KBM-7 (cell line): Measurements from ENCODE around the gene FBXO46.

Source experiments
- DNase-seq: peaks from one replicate; pipeline ENCODE4 v3.0.0-alpha.2; 2015
- in situ Hi-C: fragments of 300-500 bp; cut with MboI; formaldehyde crosslinking; loops from 2 replicates; pipeline ENCODE4 v1.14.3; 2020; ENCODE audit warnings: low sequenced_read_pairs, low pct_unique_long_range_greater_than_20kb, mixed read lengths

Gene FBXO46

GRCh38 chr19:45730368-45731288, at the start of gene FBXO46:
Gene FBXO46 (minus strand): TSS chr19:45730896. CDS start chr19:45713495, 17,401 bp downstream.
- in situ Hi-C loops = no loop called here
- DNase-seq = peak; percentile 99

GRCh38 chr19:45780146-45780447, 49.4 kb upstream of the FBXO46 start:
- DNase-seq = no peak
- in situ Hi-C loops = no loop called here

- in situ Hi-C loops = no loop called here
- peak; percentile 84 for DNase-seq
Observed at GRCh38 chr19:45779231-45780145, 48.8 kb upstream of the FBXO46 start.

- in situ Hi-C loops = no loop called here
- DNase-seq = no peak
Observed at GRCh38 chr19:45778010-45778661, 47.4 kb upstream of the FBXO46 start.

GRCh38 chr19:45777395-45777961, 46.8 kb upstream of the FBXO46 start:
- no peak for DNase-seq
- in situ Hi-C loops = no loop called here

- DNase-seq = no peak
- in situ Hi-C loops = no loop called here
Observed at GRCh38 chr19:45774765-45775164, 44.1 kb upstream of the FBXO46 start.

- in situ Hi-C loops = no loop called here
- no peak for DNase-seq
Observed at GRCh38 chr19:45773384-45773783, 42.7 kb upstream of the FBXO46 start.

- in situ Hi-C loops = no loop called here
- DNase-seq = no peak
Observed at GRCh38 chr19:45772912-45773311, 42.2 kb upstream of the FBXO46 start.

GRCh38 chr19:45772130-45772840, 41.6 kb upstream of the FBXO46 start:
- in situ Hi-C loops = no loop called here
- no peak for DNase-seq

GRCh38 chr19:45771311-45771933, 40.7 kb upstream of the FBXO46 start:
- DNase-seq = no peak
- in situ Hi-C loops = no loop called here

GRCh38 chr19:45770192-45771101, 39.8 kb upstream of the FBXO46 start:
- in situ Hi-C loops = no loop called here
- DNase-seq = peak; percentile 91

GRCh38 chr19:45769821-45770191, 39.1 kb upstream of the FBXO46 start:
- DNase-seq = no peak
- in situ Hi-C loops = no loop called here

GRCh38 chr19:45768984-45769782, 38.5 kb upstream of the FBXO46 start, which contains the start of gene SIX5:
Gene SIX5 (minus strand): TSS chr19:45769252. CDS start chr19:45768844, 408 bp downstream.
- in situ Hi-C loops = no loop called here
- peak; percentile 99 for DNase-seq

- DNase-seq = no peak
Observed at GRCh38 chr19:45768655-45768983, 37.9 kb upstream of the FBXO46 start.

GRCh38 chr19:45767881-45768654, 37.4 kb upstream of the FBXO46 start:
- no peak for DNase-seq

More at GRCh38 chr19:45768655-45768983, 37.9 kb upstream of the FBXO46 start:
- in situ Hi-C loops = no loop called here

GRCh38 chr19:45767410-45767880, 36.7 kb upstream of the FBXO46 start:
- in situ Hi-C loops = no loop called here
- DNase-seq = no peak

More at GRCh38 chr19:45767881-45768654, 37.4 kb upstream of the FBXO46 start:
- in situ Hi-C loops = no loop called here
